Mononuclear cell (primary cell): ENCODE results near the gene C5orf15. TPM values are rescaled to one million over a fixed set of nuclear protein-coding genes. Genes with fewer than 3 reads are reported as not detected.
"Not testable (repeated sequence)": the region's sequence is repeated elsewhere in the genome, so short reads cannot be mapped to it uniquely, and the experiment has no call there.

Experiments
- H3K27me3 ChIP-seq: 2 replicates; pipeline ENCODE4 v1.6.0; 2011; ENCODE audit warnings: low read length, control low read depth; ENCODE audit not compliant: insufficient read depth
- H3K4me1 ChIP-seq: 2 replicates; pipeline ENCODE4 v1.5.1; 2011; ENCODE audit warnings: mild to moderate bottlenecking, low read length, control low read depth; ENCODE audit not compliant: insufficient read depth
- H3K4me3 ChIP-seq: 2 replicates; pipeline ENCODE4 v1.5.1; 2011; ENCODE audit warnings: mild to moderate bottlenecking, low read length, moderate library complexity
- H3K9me3 ChIP-seq: 2 replicates; pipeline ENCODE4 v1.5.1; 2011; ENCODE audit warnings: low read depth, mild to moderate bottlenecking, control low read depth, low read length
- total RNA-seq: library from RNA; depleted of rRNA; stranded (reverse); fragments of >200 nt; gene quantifications from one replicate; pipeline ENCODE4 v1.2.3, GENCODE V29; 2012

The C5orf15 gene
- total RNA-seq, 1 donor = 26.6 TPM

GRCh38 chr5:133978943-133979342, 10.5 kb upstream of the C5orf15 start:
- no peaks in the 10 kb centered on the region for H3K9me3 ChIP-seq
- no peaks in the 10 kb centered on the region for H3K27me3 ChIP-seq
- no peak overlapping the region for H3K4me3 ChIP-seq
- H3K4me1 ChIP-seq = no peaks in the 10 kb centered on the region

GRCh38 chr5:133977858-133978257, 9.4 kb upstream of the C5orf15 start:
- no peak overlapping the region for H3K4me3 ChIP-seq
- no peaks in the 10 kb centered on the region for H3K4me1 ChIP-seq
- H3K9me3 ChIP-seq = no peaks in the 10 kb centered on the region
- no peaks in the 10 kb centered on the region for H3K27me3 ChIP-seq

- Histone ChIP-seq H3K9me3 (no peaks in the 10 kb centered on the region), H3K4me1 (no peaks in the 10 kb centered on the region), H3K4me3 (no peak overlapping the region), H3K27me3 (no peaks in the 10 kb centered on the region)
Measured at GRCh38 chr5:133977161-133977787, 8.8 kb upstream of the C5orf15 start.

- H3K4me1 ChIP-seq, H3K27me3 ChIP-seq, H3K9me3 ChIP-seq, H3K4me3 ChIP-seq: not testable (repeated sequence)
Measured at GRCh38 chr5:133975546-133975945, 7.1 kb upstream of the C5orf15 start.

GRCh38 chr5:133974142-133974541, 5.7 kb upstream of the C5orf15 start:
- H3K9me3 ChIP-seq = no peaks in the 10 kb centered on the region
- H3K4me3 ChIP-seq = no peak overlapping the region
- H3K27me3 ChIP-seq = no peaks in the 10 kb centered on the region
- H3K4me1 ChIP-seq = peaks cover 12% of the 10 kb centered on the region

- H3K4me3 ChIP-seq = no peak overlapping the region
Measured at GRCh38 chr5:133970325-133970909, 2.0 kb upstream of the C5orf15 start.

GRCh38 chr5:133969654-133970324, 1.4 kb upstream of the C5orf15 start:
- H3K27me3 ChIP-seq = no peaks in the 10 kb centered on the region
- peaks cover 24% of the 10 kb centered on the region for H3K4me1 ChIP-seq
- no peaks in the 10 kb centered on the region for H3K9me3 ChIP-seq
- H3K4me3 ChIP-seq = no peak overlapping the region

More at GRCh38 chr5:133970325-133970909, 2.0 kb upstream of the C5orf15 start:
- H3K27me3 ChIP-seq = no peaks in the 10 kb centered on the region
- no peaks in the 10 kb centered on the region for H3K9me3 ChIP-seq
- H3K4me1 ChIP-seq = peaks cover 24% of the 10 kb centered on the region

GRCh38 chr5:133967698-133968203, 674 bp downstream of the C5orf15 start:
- Histone ChIP-seq H3K27me3 (no peaks in the 10 kb centered on the region), H3K4me3 (peak overlapping the region; percentile 87), H3K4me1 (peaks cover 24% of the 10 kb centered on the region)

GRCh38 chr5:133967124-133967523, 1.3 kb downstream of the C5orf15 start:
- H3K4me1 ChIP-seq = peaks cover 24% of the 10 kb centered on the region
- H3K9me3 ChIP-seq = no peaks in the 10 kb centered on the region
- no peak overlapping the region for H3K4me3 ChIP-seq
- no peaks in the 10 kb centered on the region for H3K27me3 ChIP-seq

More at GRCh38 chr5:133967698-133968203, 674 bp downstream of the C5orf15 start:
- no peaks in the 10 kb centered on the region for H3K9me3 ChIP-seq

- H3K9me3 ChIP-seq = no peaks in the 10 kb centered on the region
Measured at GRCh38 chr5:133966090-133966489, 2.3 kb downstream of the C5orf15 start.

GRCh38 chr5:133963493-133964128, 4.8 kb downstream of the C5orf15 start:
- peaks cover 13% of the 10 kb centered on the region for H3K4me1 ChIP-seq
- no peaks in the 10 kb centered on the region for H3K27me3 ChIP-seq
- no peak overlapping the region for H3K4me3 ChIP-seq
- H3K9me3 ChIP-seq = no peaks in the 10 kb centered on the region

More at GRCh38 chr5:133966090-133966489, 2.3 kb downstream of the C5orf15 start:
- Histone ChIP-seq H3K4me1 (peaks cover 24% of the 10 kb centered on the region), H3K27me3 (no peaks in the 10 kb centered on the region), H3K4me3 (no peak overlapping the region)

- Histone ChIP-seq H3K4me3 (no peak overlapping the region), H3K9me3 (no peaks in the 10 kb centered on the region), H3K4me1 (peaks cover 14% of the 10 kb centered on the region), H3K27me3 (no peaks in the 10 kb centered on the region)
Measured at GRCh38 chr5:133962801-133963476, 5.5 kb downstream of the C5orf15 start.

- H3K27me3 ChIP-seq = no peaks in the 10 kb centered on the region
- no peak overlapping the region for H3K4me3 ChIP-seq
- H3K9me3 ChIP-seq = no peaks in the 10 kb centered on the region
- H3K4me1 ChIP-seq = peaks cover 8% of the 10 kb centered on the region
Measured at GRCh38 chr5:133962131-133962530, 6.3 kb downstream of the C5orf15 start.

- Histone ChIP-seq H3K4me1 (peaks cover 6% of the 10 kb centered on the region), H3K27me3 (no peaks in the 10 kb centered on the region), H3K9me3 (no peaks in the 10 kb centered on the region), H3K4me3 (no peak overlapping the region)
Measured at GRCh38 chr5:133959643-133960042, 8.8 kb downstream of the C5orf15 start.
